Cortex of kidney (tissue), 1 donor: ENCODE results near the gene ORC2.

Experiments used
- DNase-seq: peaks from one replicate; lab custom pipeline; 2025; lab: John Stamatoyannopoulos, UW

Gene ORC2

GRCh38 chr2:200860092-200860795 is 103.2 kb downstream of the ORC2 start:
- no peak for DNase-seq
